ENCODE results near the gene UPF3A. TPM values are rescaled to one million over a fixed set of nuclear protein-coding genes. Genes with fewer than 3 reads are reported as not detected.

Gene UPF3A, protein sequence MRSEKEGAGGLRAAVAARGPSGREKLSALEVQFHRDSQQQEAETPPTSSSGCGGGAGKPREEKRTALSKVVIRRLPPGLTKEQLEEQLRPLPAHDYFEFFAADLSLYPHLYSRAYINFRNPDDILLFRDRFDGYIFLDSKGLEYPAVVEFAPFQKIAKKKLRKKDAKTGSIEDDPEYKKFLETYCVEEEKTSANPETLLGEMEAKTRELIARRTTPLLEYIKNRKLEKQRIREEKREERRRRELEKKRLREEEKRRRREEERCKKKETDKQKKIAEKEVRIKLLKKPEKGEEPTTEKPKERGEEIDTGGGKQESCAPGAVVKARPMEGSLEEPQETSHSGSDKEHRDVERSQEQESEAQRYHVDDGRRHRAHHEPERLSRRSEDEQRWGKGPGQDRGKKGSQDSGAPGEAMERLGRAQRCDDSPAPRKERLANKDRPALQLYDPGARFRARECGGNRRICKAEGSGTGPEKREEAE
- total RNA-seq, result 19.4 and 28.5 TPM in 2 replicates

DNA sequence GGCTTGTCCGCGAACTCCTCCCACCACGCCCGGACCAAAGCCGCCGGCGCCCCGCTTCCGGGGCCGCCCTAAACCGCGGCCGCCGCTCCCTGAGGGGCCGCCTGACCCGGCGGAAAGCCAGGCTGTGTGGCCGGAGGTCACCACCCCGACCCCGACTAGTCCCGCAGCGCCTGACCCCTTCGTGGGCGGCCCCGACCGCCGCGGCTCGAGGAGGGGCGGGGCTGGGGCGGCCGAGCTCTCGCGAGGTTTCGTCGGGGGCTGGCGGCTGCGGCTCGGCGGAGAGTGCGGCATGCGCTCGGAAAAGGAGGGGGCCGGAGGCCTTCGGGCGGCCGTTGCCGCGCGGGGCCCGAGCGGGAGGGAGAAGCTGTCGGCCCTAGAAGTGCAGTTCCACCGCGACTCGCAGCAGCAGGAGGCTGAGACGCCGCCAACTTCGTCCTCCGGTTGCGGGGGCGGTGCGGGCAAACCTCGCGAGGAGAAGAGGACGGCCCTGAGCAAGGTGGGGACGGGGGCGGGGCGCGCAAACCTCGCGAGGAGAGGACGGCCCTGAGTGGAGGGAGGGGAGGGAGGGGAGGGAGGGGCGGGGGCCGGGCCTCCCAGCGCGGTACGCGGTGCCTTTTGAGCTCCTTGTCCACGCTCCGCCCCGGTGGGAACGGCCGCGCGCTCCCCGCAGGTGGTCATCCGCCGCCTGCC, at the start of gene UPF3A:
Gene UPF3A (plus strand): TSS at position 251 of the 690 bp plus-strand sequence. CDS start 39 bp downstream, at position 290.

DNA sequence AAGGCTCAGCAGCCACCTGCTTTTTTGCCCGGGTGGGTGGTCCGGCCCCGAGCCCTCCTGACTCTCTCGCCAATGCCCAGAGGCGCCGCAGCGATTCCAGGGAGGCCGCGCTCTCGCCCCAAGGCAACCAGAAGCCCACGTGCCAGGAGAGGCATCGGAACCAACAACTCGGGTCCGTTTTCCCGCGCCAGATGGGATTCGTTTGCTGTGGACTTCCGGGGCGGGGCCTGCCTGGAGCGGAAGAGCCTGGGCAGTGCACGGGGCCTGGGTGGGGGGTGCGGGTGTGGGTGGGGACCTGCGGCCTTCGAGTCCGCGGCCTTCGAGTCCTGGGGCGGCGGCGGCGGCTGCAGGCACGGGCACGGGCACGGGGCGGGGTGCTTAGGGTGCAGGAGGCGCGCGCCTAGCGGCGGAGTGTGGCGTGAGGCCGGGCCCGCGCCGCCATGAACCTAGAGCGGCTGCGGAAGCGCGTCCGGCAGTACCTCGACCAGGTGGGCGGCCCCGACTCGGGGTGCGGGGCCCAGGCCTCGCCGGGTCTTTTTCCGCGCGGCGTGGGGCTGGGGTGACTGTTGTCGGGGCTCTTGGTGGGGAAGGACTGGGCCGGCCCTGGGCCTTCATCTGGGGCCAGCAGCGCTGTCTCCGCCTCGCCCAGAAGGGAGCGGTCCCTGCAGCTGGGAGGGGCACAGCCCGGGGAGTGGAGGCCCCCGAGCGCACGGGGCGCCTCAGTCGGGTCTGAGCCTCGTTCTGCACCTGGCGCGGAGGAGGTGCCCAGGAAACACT, 46.6 kb upstream of the UPF3A start, which contains the start of gene CDC16:
Gene CDC16 (plus strand): TSS at position 253 of the 777 bp plus-strand sequence. CDS start 188 bp downstream, at position 441.

DNA sequence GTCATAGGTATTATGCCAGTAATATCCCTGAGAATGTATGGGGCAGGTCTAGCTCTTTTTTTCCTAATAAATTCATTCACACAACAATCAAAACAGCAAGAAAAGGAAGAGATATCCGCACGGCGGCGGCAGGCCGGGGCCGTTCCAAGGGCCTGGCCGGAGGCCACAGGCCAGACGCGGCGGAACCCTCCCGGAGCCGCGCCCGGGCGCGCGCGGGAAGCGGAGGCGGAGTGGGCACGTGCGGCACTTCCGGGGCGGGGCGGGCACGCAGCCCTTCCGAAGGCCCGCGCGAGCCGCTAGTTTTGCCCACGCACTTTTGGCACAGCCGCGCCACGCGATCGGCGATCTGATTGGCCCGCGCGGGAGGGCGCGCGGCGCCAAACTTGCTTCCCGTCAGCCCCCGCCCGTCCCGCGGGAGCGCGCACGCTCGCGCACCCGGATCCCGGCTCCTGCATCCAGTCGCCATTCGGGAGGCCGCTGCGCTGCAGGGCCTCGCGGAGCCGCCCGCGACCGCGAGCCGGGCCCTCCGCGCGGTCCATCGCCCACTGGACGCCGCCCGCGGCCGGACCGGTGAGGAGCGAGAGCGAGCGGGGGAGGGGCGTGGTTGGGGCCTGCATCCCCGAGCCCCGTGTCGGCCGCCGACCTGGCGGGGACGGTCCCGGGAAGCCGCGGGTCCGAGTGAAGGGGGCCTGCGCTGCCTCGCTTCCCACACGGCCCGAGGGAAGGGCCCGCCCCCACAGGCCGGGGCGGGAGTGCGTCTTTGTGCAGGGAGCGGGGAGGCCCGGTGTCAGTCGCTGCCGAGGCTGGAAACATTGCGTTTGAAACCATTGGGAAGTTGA, 32.9 kb downstream of the UPF3A start, which contains the start of gene CHAMP1:
Gene CHAMP1 (plus strand): TSS at position 430 of the 839 bp plus-strand sequence. CDS start 9,340 bp downstream, outside the sequence.

Other genes starting within 250 kb of the UPF3A start
- gene RASA3, start 149.0 kb upstream of the UPF3A start, total RNA-seq, result 28.9 and 33.2 TPM in 2 replicates
- not detected in 2 replicates for gene CFAP97D2, start 102.3 kb upstream of the UPF3A start, total RNA-seq
- 48.5 and 80.6 TPM in 2 replicates for gene CDC16, start 46.7 kb upstream of the UPF3A start, total RNA-seq
- gene CHAMP1, start 32.9 kb downstream of the UPF3A start, total RNA-seq, result 13.9 and 20.2 TPM in 2 replicates

All from smooth muscle cell of trachea (primary cell).